ENCODE results near the gene MRPL10. TPM values are rescaled to one million over a fixed set of nuclear protein-coding genes. Genes with fewer than 3 reads are reported as not detected.

The MRPL10 gene
- total RNA-seq, 1 experiment from 2014 or later = 112 TPM

- no peaks in the 10 kb centered on the region for H3K36me3 ChIP-seq (ENCODE audit: control insufficient read depth in 1 of 2, insufficient read depth in 2 of 2, low read length in 2 of 2)
- TF ChIP-seq REST (IDR thresholded peaks at IDR 0.05; ENCODE audit: low read depth) = no peak
- TF ChIP-seq ATF3 (IDR thresholded peaks at IDR 0.05) = no peak
- TF ChIP-seq EZH2 (IDR thresholded peaks at IDR 0.05) = no peak
- no peak for TF ChIP-seq RAD21 (IDR thresholded peaks at IDR 0.05; ENCODE audit: low read depth)
- TF ChIP-seq TCF7L2 (IDR thresholded peaks at IDR 0.05; ENCODE audit: borderline replicate concordance, extremely low read depth, insufficient read depth, insufficient read length) = no peak
- H3K79me2 ChIP-seq (ENCODE audit: insufficient read depth, low read length) = no peaks in the 10 kb centered on the region
- H3K9me3 ChIP-seq (ENCODE audit: control insufficient read depth in 1 of 2, insufficient read depth in 1 of 2, low read depth in 1 of 2, low read length in 2 of 2) = no peaks in the 10 kb centered on the region
- H4K20me1 ChIP-seq (ENCODE audit: insufficient read depth) = no peaks in the 10 kb centered on the region
- H3K4me2 ChIP-seq (ENCODE audit: low read length) = no peak overlapping the region
- H3K27me3 ChIP-seq (ENCODE audit: insufficient read depth, low read length) = peaks cover 11% of the 10 kb centered on the region; the same call in 1 of the 2 replicates
- no peak overlapping the region for H2AFZ ChIP-seq (ENCODE audit: low read depth, low read length, poor library complexity, severe bottlenecking)
- no peak overlapping the region for H3K4me3 ChIP-seq (replicated peaks in 1 of 2; ENCODE audit: low read depth in 1 of 2, low read length in 2 of 2)
- ChIA-PET POLR2A (no interaction called here), RAD21 (ENCODE audit: low non-redundant PET in 1 of 2, low total read pairs in 2 of 2, uncharacterized antibody in 2 of 2, unreplicated experiment in 2 of 2) (no interaction called here), CTCF (interaction anchor here (0.7 to 1.4 kb wide), 9 partner anchors 16 to 216 kb away, joined by 3 to 5 read pairs (median 3); partner anchors contain the start of genes CDK5RAP3 and TBKBP1)
- DNase-seq (ENCODE audit: low read depth, low spot score) (no peak), ATAC-seq (no peak; the same call in 1 of the 2 replicates)
- H3K27ac ChIP-seq (ENCODE audit: low read depth, low read length) = no peak overlapping the region
- H3K4me1 ChIP-seq (ENCODE audit: control insufficient read depth in 1 of 2, insufficient read depth in 2 of 2, low read length in 2 of 2) = no peaks in the 10 kb centered on the region
- H3K9me2 ChIP-seq (ENCODE audit: insufficient read depth) = no peaks in the 10 kb centered on the region
- no peak overlapping the region for H3K9ac ChIP-seq (ENCODE audit: low read length)
- BruUV-seq (replicated peaks) = no TSS peak
- intact Hi-C loops (cut with micrococcal nuclease) = loop anchor here (1.0 to 5.0 kb wide), 5 partner anchors 26 to 181 kb away; partner anchors contain the start of gene TBX21
These were observed 29.4 kb downstream of the MRPL10 start for GRCh38 chr17:47801906-47802305.

Data from HCT116 (cell line).